Lower lobe of right lung (tissue), 2 donors: ENCODE data around the gene MXD4. TPM values are rescaled to one million over a fixed set of nuclear protein-coding genes. Genes with fewer than 3 reads are reported as not detected.

Experiments
- ATAC-seq, 2 donors: fragments of 200-7000 bp; cut with Tn5 transposase; one replicate each; pipeline ENCODE4 v1.9.1; 2020 to 2022; ENCODE audit warnings: mild to moderate bottlenecking in 2 of 2, moderate library complexity in 2 of 2
- DNase-seq: peaks from one replicate; pipeline ENCODE4 v3.0.0-alpha.2; 2020
- H3K27ac ChIP-seq: fragments of 200-600 bp; one replicate; pipeline ENCODE4 v1.8.0; 2022
- H3K27me3 ChIP-seq: fragments of 200-600 bp; one replicate; pipeline ENCODE4 v1.8.0; 2022; ENCODE audit warnings: low read depth
- H3K36me3 ChIP-seq: fragments of 200-600 bp; one replicate; pipeline ENCODE4 v1.8.0; 2022; ENCODE audit warnings: mild to moderate bottlenecking
- H3K4me1 ChIP-seq: fragments of 200-600 bp; one replicate; pipeline ENCODE4 v1.8.0; 2022
- H3K4me3 ChIP-seq: fragments of 200-600 bp; one replicate; pipeline ENCODE4 v1.8.0; 2022; ENCODE audit warnings: mild to moderate bottlenecking
- H3K9me3 ChIP-seq: fragments of 200-600 bp; one replicate; pipeline ENCODE4 v1.8.0; 2022
- intact Hi-C: fragments of 100-400 bp; cut with DNase I; formaldehyde crosslinking; loops from one replicate; pipeline ENCODE4 v1.11.0; 2022
- total RNA-seq: library from RNA; stranded (reverse); fragmentation: NEBNext Ultra II Directional; extraction: Animal tissue kit (Norgen Biotek cat#: 25700); gene quantifications from one replicate; pipeline ENCODE4 v1.2.1, GENCODE V29; 2021
- TF ChIP-seq, protein P1 (sequence below): fragments of 200-600 bp; IDR thresholded peaks from one replicate; pipeline ENCODE4 v1.8.0; 2022; ENCODE audit warnings: antibody characterized with exemption, mild to moderate bottlenecking
- donor health status: DM: no; HTN: yes; CAD: no; lungs with severe emphysema.

The MXD4 gene
- total RNA-seq, 1 donor from 2014 or later = 74.3 TPM

DNA sequence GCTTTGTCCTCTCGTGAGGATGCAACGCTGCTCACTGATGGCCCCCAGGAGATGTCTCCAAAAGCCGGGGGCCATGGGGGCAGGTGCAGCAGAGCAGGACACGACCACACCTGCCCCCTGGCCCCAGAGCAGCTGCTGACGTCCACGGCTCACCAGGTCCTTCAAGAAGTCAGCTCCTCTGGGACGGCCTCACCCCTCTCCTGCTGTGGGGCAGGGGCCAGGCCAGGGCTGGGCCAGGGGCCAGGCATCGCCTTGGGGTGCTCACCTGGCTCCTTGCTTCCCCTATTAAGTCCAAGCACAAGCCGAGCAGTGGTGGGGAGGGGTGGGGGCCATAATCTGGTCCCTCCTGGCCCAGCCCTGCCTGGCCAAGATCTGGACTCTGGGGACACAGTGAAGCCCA lies 28.6 kb upstream of the MXD4 start:
- Histone ChIP-seq H3K27me3 (no peaks in the 10 kb centered on the region), H3K36me3 (no peaks in the 10 kb centered on the region), H3K27ac (no peak overlapping the region), H3K4me1 (peaks cover 5% of the 10 kb centered on the region), H3K9me3 (no peaks in the 10 kb centered on the region), H3K4me3 (no peak overlapping the region)
- ATAC-seq = peak in 1 of 2 donors; percentile 11
- intact Hi-C loops = no loop called here
- DNase-seq = no peak
- TF ChIP-seq, protein P1, sequence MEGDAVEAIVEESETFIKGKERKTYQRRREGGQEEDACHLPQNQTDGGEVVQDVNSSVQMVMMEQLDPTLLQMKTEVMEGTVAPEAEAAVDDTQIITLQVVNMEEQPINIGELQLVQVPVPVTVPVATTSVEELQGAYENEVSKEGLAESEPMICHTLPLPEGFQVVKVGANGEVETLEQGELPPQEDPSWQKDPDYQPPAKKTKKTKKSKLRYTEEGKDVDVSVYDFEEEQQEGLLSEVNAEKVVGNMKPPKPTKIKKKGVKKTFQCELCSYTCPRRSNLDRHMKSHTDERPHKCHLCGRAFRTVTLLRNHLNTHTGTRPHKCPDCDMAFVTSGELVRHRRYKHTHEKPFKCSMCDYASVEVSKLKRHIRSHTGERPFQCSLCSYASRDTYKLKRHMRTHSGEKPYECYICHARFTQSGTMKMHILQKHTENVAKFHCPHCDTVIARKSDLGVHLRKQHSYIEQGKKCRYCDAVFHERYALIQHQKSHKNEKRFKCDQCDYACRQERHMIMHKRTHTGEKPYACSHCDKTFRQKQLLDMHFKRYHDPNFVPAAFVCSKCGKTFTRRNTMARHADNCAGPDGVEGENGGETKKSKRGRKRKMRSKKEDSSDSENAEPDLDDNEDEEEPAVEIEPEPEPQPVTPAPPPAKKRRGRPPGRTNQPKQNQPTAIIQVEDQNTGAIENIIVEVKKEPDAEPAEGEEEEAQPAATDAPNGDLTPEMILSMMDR = no peak

DNA sequence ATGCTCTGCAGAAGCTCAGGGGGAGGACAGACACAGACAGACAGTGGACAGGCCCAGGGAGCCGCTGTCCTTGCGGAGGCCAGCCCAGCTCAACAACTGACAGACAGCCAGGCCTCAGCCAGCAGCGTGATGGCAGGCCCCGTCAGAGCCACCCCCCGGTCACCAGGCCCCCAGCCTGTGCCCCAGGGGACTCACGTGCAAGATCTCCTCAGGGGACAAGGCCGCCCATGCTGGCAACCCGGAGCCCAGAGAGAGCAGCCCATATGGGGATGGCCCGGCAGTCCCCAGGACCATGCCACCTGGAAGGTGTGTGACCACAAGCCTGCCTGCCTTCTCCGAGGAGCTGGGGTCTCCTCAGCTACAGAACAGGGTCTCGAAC lies 28.0 kb upstream of the MXD4 start:
- Histone ChIP-seq H3K27ac (no peak overlapping the region), H3K36me3 (no peaks in the 10 kb centered on the region), H3K9me3 (no peaks in the 10 kb centered on the region), H3K27me3 (no peaks in the 10 kb centered on the region), H3K4me1 (peaks cover 5% of the 10 kb centered on the region), H3K4me3 (no peak overlapping the region)
- intact Hi-C loops = no loop called here
- TF ChIP-seq, protein P1 = no peak
- no peak for DNase-seq
- peak in 1 of 2 donors; percentile 3 for ATAC-seq

DNA sequence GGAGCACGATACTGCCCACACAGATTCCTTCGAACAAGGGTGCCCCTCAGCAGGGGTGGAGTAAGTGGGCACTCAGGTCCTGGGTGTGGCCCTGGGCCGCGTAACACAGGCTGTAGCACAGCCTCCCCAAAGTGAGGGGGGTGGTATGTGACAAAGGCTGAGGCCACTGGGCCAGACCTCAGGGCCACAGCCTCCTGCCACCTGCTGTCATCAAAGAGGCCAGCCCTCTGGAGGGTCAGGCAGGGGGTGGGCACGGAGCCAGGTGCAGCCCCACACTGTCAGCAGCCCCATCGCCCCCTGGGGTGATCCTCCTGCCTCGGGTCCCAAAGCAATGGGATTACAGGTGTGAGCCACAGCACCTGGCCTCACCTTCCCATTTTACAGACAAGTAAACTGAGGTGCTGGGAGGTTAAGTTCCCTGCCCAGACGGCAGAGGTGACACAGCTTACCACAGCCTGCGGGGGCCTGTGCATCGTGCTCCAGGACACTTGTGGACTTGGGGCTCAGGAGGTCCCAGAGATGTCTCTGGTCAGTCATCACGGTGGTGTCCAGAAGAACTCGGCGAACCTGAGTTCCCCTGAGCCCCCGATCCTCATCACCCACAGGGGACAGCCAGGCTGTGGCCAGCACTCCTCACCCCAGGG lies 27.5 kb upstream of the MXD4 start:
- no peak overlapping the region for H3K4me3 ChIP-seq
- H3K36me3 ChIP-seq = no peaks in the 10 kb centered on the region
- H3K9me3 ChIP-seq = no peaks in the 10 kb centered on the region
- intact Hi-C loops = no loop called here
- H3K4me1 ChIP-seq = peaks cover 5% of the 10 kb centered on the region
- TF ChIP-seq, protein P1 = no peak
- ATAC-seq = no peak
- DNase-seq = no peak
- H3K27me3 ChIP-seq = no peaks in the 10 kb centered on the region
- H3K27ac ChIP-seq = no peak overlapping the region

DNA sequence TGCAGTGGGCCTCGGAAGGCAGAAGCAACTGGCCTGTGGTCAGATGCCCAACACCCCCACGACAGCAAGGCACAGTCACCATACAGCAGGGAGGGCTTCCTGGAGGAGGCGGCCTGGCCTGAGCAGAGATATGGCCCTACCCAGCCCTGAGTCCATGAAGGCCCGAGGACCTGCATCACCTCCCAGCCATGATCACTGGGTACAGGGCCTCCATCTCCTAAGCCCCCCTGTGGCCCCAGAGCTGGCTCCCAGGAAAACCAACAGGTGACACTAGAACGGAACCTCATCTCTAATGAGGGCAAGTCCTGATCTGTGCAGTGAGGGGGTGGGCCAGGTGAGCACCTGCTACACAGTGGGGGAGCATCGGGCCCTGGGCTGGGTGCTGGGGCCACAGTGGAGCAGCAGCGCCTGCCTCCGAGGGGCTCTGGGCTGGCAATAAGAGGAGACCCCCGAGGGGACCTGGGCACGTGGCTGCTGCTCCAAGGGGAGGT lies 26.2 kb upstream of the MXD4 start:
- intact Hi-C loops = no loop called here
- TF ChIP-seq, protein P1 = no peak
- Histone ChIP-seq H3K4me3 (no peak overlapping the region), H3K27me3 (no peaks in the 10 kb centered on the region), H3K9me3 (no peaks in the 10 kb centered on the region), H3K4me1 (peaks cover 5% of the 10 kb centered on the region), H3K27ac (no peak overlapping the region), H3K36me3 (no peaks in the 10 kb centered on the region)
- ATAC-seq (no peak), DNase-seq (peak; percentile 29)

DNA sequence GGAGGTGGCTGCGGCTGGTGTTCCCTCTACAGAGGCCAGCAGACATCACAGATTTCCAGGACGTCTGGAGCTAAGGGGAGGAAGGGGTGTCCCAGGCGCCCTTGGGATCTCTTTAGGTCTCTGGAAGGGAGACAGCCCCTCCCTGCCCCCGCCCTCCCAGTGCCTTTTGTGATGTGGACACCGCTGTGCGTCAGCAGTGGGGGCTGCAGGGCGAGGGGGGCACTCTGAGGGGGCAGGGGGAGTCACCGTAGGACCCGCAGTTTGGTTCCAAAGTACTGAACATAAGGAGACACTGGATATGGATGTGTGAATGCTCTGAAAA lies 25.6 kb upstream of the MXD4 start:
- H3K4me3 ChIP-seq = no peak overlapping the region
- intact Hi-C loops = no loop called here
- H3K36me3 ChIP-seq = no peaks in the 10 kb centered on the region
- H3K4me1 ChIP-seq = peaks cover 5% of the 10 kb centered on the region
- no peaks in the 10 kb centered on the region for H3K9me3 ChIP-seq
- ATAC-seq (no peak), DNase-seq (peak; percentile 35)
- H3K27ac ChIP-seq = no peak overlapping the region
- no peaks in the 10 kb centered on the region for H3K27me3 ChIP-seq
- TF ChIP-seq, protein P1 = no peak
